ENCODE results near the gene VAMP3. TPM values are rescaled to one million over a fixed set of nuclear protein-coding genes. Genes with fewer than 3 reads are reported as not detected.

The VAMP3 gene
- polyA plus RNA-seq, 1 donor (not counting 4 experiments of a cell fraction or from before 2014, with no cell fraction given) = 219 TPM

DNA sequence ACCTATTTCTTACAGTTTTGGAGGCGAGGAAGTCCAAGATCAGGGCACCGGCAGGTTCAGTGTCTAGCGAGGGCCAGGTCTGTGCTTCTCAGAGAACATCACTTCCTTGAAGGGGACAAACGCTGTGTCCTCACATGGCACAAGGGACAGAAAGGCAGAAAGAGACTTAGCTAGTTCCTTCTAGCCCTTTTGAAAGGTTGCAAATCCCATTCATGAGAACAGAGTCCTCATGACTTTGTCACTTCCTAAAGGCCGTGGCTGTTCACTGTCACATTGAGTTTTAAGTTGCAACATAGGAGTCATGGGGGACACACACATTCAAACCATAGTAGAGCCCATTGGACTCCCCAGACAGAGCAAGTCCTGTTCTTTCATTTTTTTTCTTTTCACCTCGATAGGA is 40.4 kb downstream of the VAMP3 start:
- no peak for FAIRE-seq
- TF ChIP-seq EZH2 (IDR thresholded peaks at IDR 0.05; ENCODE audit: low read length) = no peak
- TF ChIP-seq, protein P1, sequence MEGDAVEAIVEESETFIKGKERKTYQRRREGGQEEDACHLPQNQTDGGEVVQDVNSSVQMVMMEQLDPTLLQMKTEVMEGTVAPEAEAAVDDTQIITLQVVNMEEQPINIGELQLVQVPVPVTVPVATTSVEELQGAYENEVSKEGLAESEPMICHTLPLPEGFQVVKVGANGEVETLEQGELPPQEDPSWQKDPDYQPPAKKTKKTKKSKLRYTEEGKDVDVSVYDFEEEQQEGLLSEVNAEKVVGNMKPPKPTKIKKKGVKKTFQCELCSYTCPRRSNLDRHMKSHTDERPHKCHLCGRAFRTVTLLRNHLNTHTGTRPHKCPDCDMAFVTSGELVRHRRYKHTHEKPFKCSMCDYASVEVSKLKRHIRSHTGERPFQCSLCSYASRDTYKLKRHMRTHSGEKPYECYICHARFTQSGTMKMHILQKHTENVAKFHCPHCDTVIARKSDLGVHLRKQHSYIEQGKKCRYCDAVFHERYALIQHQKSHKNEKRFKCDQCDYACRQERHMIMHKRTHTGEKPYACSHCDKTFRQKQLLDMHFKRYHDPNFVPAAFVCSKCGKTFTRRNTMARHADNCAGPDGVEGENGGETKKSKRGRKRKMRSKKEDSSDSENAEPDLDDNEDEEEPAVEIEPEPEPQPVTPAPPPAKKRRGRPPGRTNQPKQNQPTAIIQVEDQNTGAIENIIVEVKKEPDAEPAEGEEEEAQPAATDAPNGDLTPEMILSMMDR (optimal IDR thresholded peaks at IDR 0.05 in 1 of 3, IDR thresholded peaks at IDR 0.05 in 1 of 3, conservative IDR thresholded peaks at IDR 0.05 in 1 of 3; ENCODE audit: extremely low read depth in 1 of 3, insufficient read depth in 2 of 3, low read length in 3 of 3) = no peak
- H3K9me1 ChIP-seq (ENCODE audit: control insufficient read depth, extremely low read depth, insufficient read depth, low read length) = no peaks in the 10 kb centered on the region

DNA sequence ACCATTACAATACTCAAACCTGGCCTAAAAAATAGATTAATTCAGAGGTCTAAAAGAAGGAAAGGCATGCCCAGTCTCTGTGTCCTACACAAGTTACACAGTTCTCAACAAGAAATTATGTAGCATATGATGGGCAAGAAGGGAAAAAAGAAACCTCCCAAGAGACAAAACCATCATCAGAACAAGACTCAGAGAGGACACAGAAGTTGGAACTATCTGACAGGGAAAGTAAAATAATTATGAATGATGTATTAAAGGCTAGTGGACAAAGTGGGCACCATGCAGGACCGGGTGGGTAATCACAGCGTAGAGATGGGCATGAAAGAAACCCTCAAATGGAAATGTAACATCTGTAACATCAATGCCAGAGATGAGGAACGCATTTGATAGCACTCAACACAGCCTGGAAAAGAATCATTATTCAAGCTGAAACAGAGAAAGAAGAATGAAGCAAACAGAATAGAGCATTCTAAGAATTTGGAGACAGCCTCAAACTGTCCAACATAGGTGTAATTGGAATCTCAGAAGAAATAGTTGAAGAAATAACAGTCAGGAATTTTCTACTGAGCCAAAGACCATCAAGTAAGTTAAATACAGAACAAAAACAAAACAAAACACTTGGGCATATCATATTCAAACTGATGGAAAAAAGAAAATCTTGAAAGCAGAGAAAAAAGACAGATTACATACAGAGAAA is 42.7 kb downstream of the VAMP3 start:
- Histone ChIP-seq H3K9ac (ENCODE audit: control insufficient read depth, extremely low read depth, insufficient read depth, low read length) (no peak overlapping the region), H3K27ac (ENCODE audit: control insufficient read depth, insufficient read depth, low read length) (no peak overlapping the region), H2AFZ (ENCODE audit: control insufficient read depth, low read length) (no peak overlapping the region), H4K20me1 (ENCODE audit: control insufficient read depth, extremely low read depth, insufficient read depth, low read length) (no peaks in the 10 kb centered on the region), H3K9me1 (ENCODE audit: control insufficient read depth, extremely low read depth, insufficient read depth, low read length) (no peaks in the 10 kb centered on the region), H3K27me3 (ENCODE audit: control insufficient read depth, extremely low read depth, insufficient read depth, low read length) (no peaks in the 10 kb centered on the region), H3K9me3 (ENCODE audit: control insufficient read depth, low read depth, low read length) (peaks cover 2% of the 10 kb centered on the region), H3K79me2 (ENCODE audit: control insufficient read depth, insufficient read depth, low read length) (no peaks in the 10 kb centered on the region), H3K4me1 (ENCODE audit: control insufficient read depth, extremely low read depth, insufficient read depth, low read length) (peaks cover 5% of the 10 kb centered on the region), H3K4me3 (ENCODE audit: control insufficient read depth in 2 of 3, extremely low read depth in 1 of 3, insufficient read depth in 2 of 3, low read depth in 1 of 3, low read length in 3 of 3) (no peak overlapping the region), H3K4me2 (ENCODE audit: control insufficient read depth, extremely low read depth, insufficient read depth, low read depth, low read length) (no peak overlapping the region), H3K36me3 (ENCODE audit: control insufficient read depth in 2 of 2, extremely low read depth in 1 of 2, insufficient read depth in 2 of 2, low read length in 2 of 2) (peaks cover 5 to 6% of the 10 kb centered on the region in 2 experiments)
- TF ChIP-seq EZH2 (IDR thresholded peaks at IDR 0.05; ENCODE audit: low read length) = no peak
- TF ChIP-seq, protein P1 (optimal IDR thresholded peaks at IDR 0.05 in 1 of 3, IDR thresholded peaks at IDR 0.05 in 1 of 3, conservative IDR thresholded peaks at IDR 0.05 in 1 of 3; ENCODE audit: extremely low read depth in 1 of 3, insufficient read depth in 2 of 3, low read length in 3 of 3) = no peak
- dilution Hi-C loops (cut with MboI; ENCODE audit: extremely low pct_ligation_motif_present, low sequenced_read_pairs) = no loop called here
- no peak for FAIRE-seq
- no peak for DNase-seq (ENCODE audit: low read depth, low spot score)

More for the DNA sequence above, 40.4 kb downstream of the VAMP3 start:
- dilution Hi-C loops (cut with MboI; ENCODE audit: extremely low pct_ligation_motif_present, low sequenced_read_pairs) = no loop called here
- H4K20me1 ChIP-seq (ENCODE audit: control insufficient read depth, extremely low read depth, insufficient read depth, low read length) = no peaks in the 10 kb centered on the region
- H3K79me2 ChIP-seq (ENCODE audit: control insufficient read depth, insufficient read depth, low read length) = no peaks in the 10 kb centered on the region
- no peak overlapping the region for H3K9ac ChIP-seq (ENCODE audit: control insufficient read depth, extremely low read depth, insufficient read depth, low read length)
- peaks cover 2% of the 10 kb centered on the region for H3K9me3 ChIP-seq (ENCODE audit: control insufficient read depth, low read depth, low read length)
- no peak overlapping the region for H3K4me3 ChIP-seq (ENCODE audit: control insufficient read depth in 2 of 3, extremely low read depth in 1 of 3, insufficient read depth in 2 of 3, low read depth in 1 of 3, low read length in 3 of 3)
- peaks cover 5 to 6% of the 10 kb centered on the region in 2 experiments for H3K36me3 ChIP-seq (ENCODE audit: control insufficient read depth in 2 of 2, extremely low read depth in 1 of 2, insufficient read depth in 2 of 2, low read length in 2 of 2)
- H2AFZ ChIP-seq (ENCODE audit: control insufficient read depth, low read length) = no peak overlapping the region
- H3K4me1 ChIP-seq (ENCODE audit: control insufficient read depth, extremely low read depth, insufficient read depth, low read length) = peaks cover 5% of the 10 kb centered on the region
- no peaks in the 10 kb centered on the region for H3K27me3 ChIP-seq (ENCODE audit: control insufficient read depth, extremely low read depth, insufficient read depth, low read length)
- H3K4me2 ChIP-seq (ENCODE audit: control insufficient read depth, extremely low read depth, insufficient read depth, low read depth, low read length) = no peak overlapping the region
- no peak overlapping the region for H3K27ac ChIP-seq (ENCODE audit: control insufficient read depth, insufficient read depth, low read length)
- DNase-seq (ENCODE audit: low read depth, low spot score) = no peak
